ENCODE results near the gene CCL22.

Gene CCL22

GRCh38 chr16:57361404-57361803 is 2.8 kb downstream of the CCL22 start:
- Histone ChIP-seq H3K27ac (no peak overlapping the region), H3K4me3 (no peak overlapping the region), H3K27me3 (no peaks in the 10 kb centered on the region), H3K36me3 (no peaks in the 10 kb centered on the region), H3K9me3 (no peaks in the 10 kb centered on the region), H3K4me1 (no peaks in the 10 kb centered on the region)
- DNase-seq = peak in 1 of 2 donors; percentile 44
- intact Hi-C loops (cut with DNase I; ENCODE audit: low total_unique reads) = no loop called here
- TF ChIP-seq CTCF (IDR thresholded peaks at IDR 0.05) = no peak

- Histone ChIP-seq H3K4me3 (no peak overlapping the region), H3K4me1 (no peaks in the 10 kb centered on the region), H3K9me3 (no peaks in the 10 kb centered on the region), H3K27ac (no peak overlapping the region), H3K27me3 (no peaks in the 10 kb centered on the region), H3K36me3 (no peaks in the 10 kb centered on the region)
- TF ChIP-seq CTCF (IDR thresholded peaks at IDR 0.05) = no peak
- no peak for DNase-seq
- intact Hi-C loops (cut with DNase I; ENCODE audit: low total_unique reads) = no loop called here
Observed at GRCh38 chr16:57364143-57364542, 5.6 kb downstream of the CCL22 start.

GRCh38 chr16:57366544-57367040 is 8.0 kb downstream of the CCL22 start:
- Histone ChIP-seq H3K27me3 (no peaks in the 10 kb centered on the region), H3K36me3 (no peaks in the 10 kb centered on the region), H3K27ac (no peak overlapping the region), H3K4me1 (peaks cover 0 to 9% (median 8%) of the 10 kb centered on the region in 4 donors), H3K4me3 (no peak overlapping the region), H3K9me3 (no peaks in the 10 kb centered on the region)
- intact Hi-C loops (cut with DNase I; ENCODE audit: low total_unique reads) = no loop called here
- TF ChIP-seq CTCF (IDR thresholded peaks at IDR 0.05) = no peak
- peak in 1 of 2 donors; percentile 54 for DNase-seq

GRCh38 chr16:57367116-57367752 is 8.7 kb downstream of the CCL22 start:
- no peaks in the 10 kb centered on the region for H3K36me3 ChIP-seq
- no peak for TF ChIP-seq CTCF (IDR thresholded peaks at IDR 0.05)
- H3K27me3 ChIP-seq = no peaks in the 10 kb centered on the region
- intact Hi-C loops (cut with DNase I; ENCODE audit: low total_unique reads) = no loop called here
- DNase-seq = peak in 1 of 2 donors; percentile 34
- no peak overlapping the region for H3K27ac ChIP-seq
- H3K9me3 ChIP-seq = no peaks in the 10 kb centered on the region
- no peak overlapping the region for H3K4me3 ChIP-seq
- H3K4me1 ChIP-seq = peaks cover 0 to 14% (median 14%) of the 10 kb centered on the region in 4 donors

- H3K9me3 ChIP-seq = no peaks in the 10 kb centered on the region
- no peaks in the 10 kb centered on the region for H3K27me3 ChIP-seq
- H3K36me3 ChIP-seq = no peaks in the 10 kb centered on the region
- TF ChIP-seq CTCF (IDR thresholded peaks at IDR 0.05) = no peak
- DNase-seq = no peak
- intact Hi-C loops (cut with DNase I; ENCODE audit: low total_unique reads) = loop anchor here (2.0 kb wide), 1 partner anchor 67 kb away; no protein-coding TSS in a partner anchor
- peak overlapping the region; percentile 65 to 78 for H3K4me3 ChIP-seq
- peaks cover 0 to 41% (median 38%) of the 10 kb centered on the region in 4 donors for H3K4me1 ChIP-seq
- H3K27ac ChIP-seq = peak overlapping the region; percentile 90 to 96
Observed at GRCh38 chr16:57371494-57372371, 13.2 kb downstream of the CCL22 start.

All from tibial artery (tissue), 4 donors.